Endothelial cell of coronary artery (primary cell): ENCODE data around the gene PLXNC1. TPM values are rescaled to one million over a fixed set of nuclear protein-coding genes. Genes with fewer than 3 reads are reported as not detected.

Experiments used
- total RNA-seq: library from RNA; depleted of rRNA; stranded (reverse); fragments of >200 nt; gene quantifications from 2 replicates; pipeline ENCODE4 v1.2.3, GENCODE V29; 2014

Gene PLXNC1
- 0.09 and 0.28 TPM in 2 replicates for total RNA-seq

DNA sequence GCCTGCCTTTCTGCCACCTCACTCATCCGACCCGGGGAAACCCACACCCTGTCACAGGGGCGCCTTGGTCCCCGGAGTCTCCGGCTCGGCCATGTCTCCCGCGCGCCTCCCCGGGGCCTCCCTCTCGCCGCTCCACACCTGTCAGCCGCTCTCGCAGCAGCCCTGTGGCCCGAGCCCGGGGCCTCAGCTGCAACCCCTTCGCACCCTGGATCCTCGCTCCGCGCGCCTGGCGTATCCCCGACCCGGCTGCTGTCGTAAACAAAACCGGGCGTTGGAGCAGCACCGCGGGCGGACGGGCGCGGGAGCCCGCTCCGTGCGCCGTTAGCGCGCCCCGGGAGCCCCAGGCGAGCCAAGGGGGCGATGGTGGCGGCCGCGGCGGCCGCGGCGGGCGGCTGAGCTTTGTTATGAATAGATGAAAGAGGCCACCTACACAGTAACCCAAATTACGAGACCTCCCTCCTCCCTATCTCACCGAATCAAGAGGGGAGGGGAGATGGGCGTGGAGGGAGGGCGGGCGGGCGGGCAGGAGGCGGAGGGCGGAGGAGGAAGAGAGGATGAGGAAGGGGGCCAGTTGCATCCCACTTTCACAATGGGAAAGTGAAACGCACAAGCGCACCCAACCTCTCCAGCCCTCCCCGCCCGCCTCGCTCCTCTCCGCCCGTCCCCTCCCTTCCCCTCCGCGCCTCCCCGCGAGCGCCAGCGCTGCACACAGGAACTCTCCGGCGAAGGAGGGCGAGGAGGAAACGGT is at the start of gene PLXNC1:
TSS of gene PLXNC1 (plus strand) at position 587 of the 748 bp plus-strand sequence. CDS start 395 bp downstream, outside the sequence.

